Tibial artery (tissue), 4 donors: ENCODE results near the gene APOL2.

Experiments used
- DNase-seq, 2 donors: peaks; one replicate each; pipeline ENCODE4 v3.0.0-alpha.2; 2019
- H3K27ac ChIP-seq, 2 donors: fragments of 200-600 bp; sonication (generic) in 1 of 2; 1 replicate in 1 of 2; 2 replicates in 1 of 2; pipeline ENCODE4 v1.5.1; 2018 to 2019; ENCODE audit warnings: mild to moderate bottlenecking in 1 of 2
- H3K27me3 ChIP-seq, 2 donors: fragments of 200-600 bp; sonication (generic) in 1 of 2; one replicate each; pipeline versions ENCODE4 v1.5.1 to v1.6.0; 2016 to 2019
- H3K36me3 ChIP-seq, 3 donors: fragments of 200-600 bp; sonication (generic) in 2 of 3; one replicate each; pipeline ENCODE4 v1.5.1; 2016 to 2019; ENCODE audit warnings: mild to moderate bottlenecking in 2 of 3
- H3K4me1 ChIP-seq, 4 donors: fragments of 200-600 bp; sonication (generic) in 2 of 4; 1 replicate in 3 of 4; 2 replicates in 1 of 4; pipeline ENCODE4 v1.5.1; 2016 to 2019
- H3K4me3 ChIP-seq, 2 donors: fragments of 200-600 bp; sonication (generic) in 1 of 2; 1 replicate in 1 of 2; 2 replicates in 1 of 2; pipeline ENCODE4 v1.5.1; 2018 to 2019; ENCODE audit warnings: mild to moderate bottlenecking in 2 of 2
- H3K9me3 ChIP-seq, 3 donors: fragments of 200-600 bp; sonication (generic) in 1 of 3; one replicate each; pipeline ENCODE4 v1.5.1; 2016 to 2019
- intact Hi-C: fragments of 100-400 bp; cut with DNase I; formaldehyde crosslinking; loops from one replicate; pipeline ENCODE4 v1.15.0; 2023; ENCODE audit warnings: low total_unique reads
- TF ChIP-seq, protein P1 (sequence below), 2 experiments: fragments of 200-600 bp in 1 of 2; fragments of 450-650 bp in 1 of 2; IDR thresholded peaks; one replicate each; pipeline ENCODE4 v1.5.1; 2017 to 2019; ENCODE audit warnings: antibody characterized with exemption in 2 of 2, mild to moderate bottlenecking in 1 of 2, moderate library complexity in 1 of 2

The APOL2 gene

DNA sequence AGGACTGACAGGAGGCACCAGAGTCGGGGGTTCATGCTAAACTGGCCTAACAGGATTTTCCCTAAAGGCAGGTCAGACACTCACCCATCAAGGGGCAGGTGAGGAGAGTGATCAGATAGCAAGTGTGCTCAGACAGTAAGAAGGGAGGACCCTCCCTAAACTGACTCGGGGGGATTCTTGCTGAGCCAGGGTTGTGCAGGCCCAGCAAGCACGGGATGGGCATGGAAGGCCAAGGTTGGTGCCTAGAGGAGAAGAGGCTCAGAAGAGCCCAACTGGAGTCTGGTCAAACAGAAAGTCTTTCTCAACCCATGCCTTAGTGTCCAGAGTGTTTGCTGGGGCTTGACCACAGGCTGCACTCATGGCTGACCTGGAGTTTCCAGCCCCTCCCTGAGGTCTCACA lies 7.4 kb upstream of the APOL2 start:
- intact Hi-C loops = no loop called here
- DNase-seq = no peak
- Histone ChIP-seq H3K4me3 (no peak overlapping the region), H3K4me1 (peaks cover 0 to 19% (median 18%) of the 10 kb centered on the region in 4 donors), H3K36me3 (no peaks in the 10 kb centered on the region), H3K27me3 (no peaks in the 10 kb centered on the region), H3K27ac (no peak overlapping the region), H3K9me3 (no peaks in the 10 kb centered on the region)
- TF ChIP-seq, protein P1, sequence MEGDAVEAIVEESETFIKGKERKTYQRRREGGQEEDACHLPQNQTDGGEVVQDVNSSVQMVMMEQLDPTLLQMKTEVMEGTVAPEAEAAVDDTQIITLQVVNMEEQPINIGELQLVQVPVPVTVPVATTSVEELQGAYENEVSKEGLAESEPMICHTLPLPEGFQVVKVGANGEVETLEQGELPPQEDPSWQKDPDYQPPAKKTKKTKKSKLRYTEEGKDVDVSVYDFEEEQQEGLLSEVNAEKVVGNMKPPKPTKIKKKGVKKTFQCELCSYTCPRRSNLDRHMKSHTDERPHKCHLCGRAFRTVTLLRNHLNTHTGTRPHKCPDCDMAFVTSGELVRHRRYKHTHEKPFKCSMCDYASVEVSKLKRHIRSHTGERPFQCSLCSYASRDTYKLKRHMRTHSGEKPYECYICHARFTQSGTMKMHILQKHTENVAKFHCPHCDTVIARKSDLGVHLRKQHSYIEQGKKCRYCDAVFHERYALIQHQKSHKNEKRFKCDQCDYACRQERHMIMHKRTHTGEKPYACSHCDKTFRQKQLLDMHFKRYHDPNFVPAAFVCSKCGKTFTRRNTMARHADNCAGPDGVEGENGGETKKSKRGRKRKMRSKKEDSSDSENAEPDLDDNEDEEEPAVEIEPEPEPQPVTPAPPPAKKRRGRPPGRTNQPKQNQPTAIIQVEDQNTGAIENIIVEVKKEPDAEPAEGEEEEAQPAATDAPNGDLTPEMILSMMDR (IDR thresholded peaks at IDR 0.05) = no peak

DNA sequence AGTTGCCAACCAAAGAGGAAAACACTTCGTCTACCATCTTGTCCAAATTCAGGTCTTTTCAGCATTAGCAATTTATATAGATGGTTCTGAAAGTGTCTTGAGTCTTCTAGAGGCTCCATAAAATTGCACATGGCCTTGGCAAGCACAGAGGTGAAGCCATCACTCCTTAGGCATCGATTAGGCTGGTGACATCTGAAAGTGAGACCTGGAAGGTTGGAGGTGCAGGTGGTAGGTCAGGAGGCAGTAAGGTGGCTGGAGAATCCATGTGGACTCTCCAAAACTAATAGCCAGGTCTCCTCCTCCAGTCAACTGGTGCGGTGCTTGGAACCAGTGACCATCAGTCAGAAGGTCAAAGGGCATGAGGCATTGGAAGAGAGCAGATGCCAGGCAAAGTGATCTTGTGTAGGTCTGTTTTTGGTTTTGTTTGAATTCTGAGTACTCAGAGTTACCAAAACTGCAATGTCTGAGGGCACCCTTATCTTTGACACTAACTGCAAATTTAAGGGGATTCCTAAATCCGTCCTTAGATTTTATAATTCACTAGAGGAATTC lies 6.6 kb upstream of the APOL2 start:
- no peak overlapping the region for H3K4me3 ChIP-seq
- H3K27ac ChIP-seq = peak overlapping the region; percentile 37 to 60
- TF ChIP-seq, protein P1 (IDR thresholded peaks at IDR 0.05) = no peak
- H3K27me3 ChIP-seq = no peaks in the 10 kb centered on the region
- H3K36me3 ChIP-seq = no peaks in the 10 kb centered on the region
- peaks cover 0 to 19% (median 18%) of the 10 kb centered on the region in 4 donors for H3K4me1 ChIP-seq
- intact Hi-C loops = no loop called here
- DNase-seq = no peak
- no peaks in the 10 kb centered on the region for H3K9me3 ChIP-seq

DNA sequence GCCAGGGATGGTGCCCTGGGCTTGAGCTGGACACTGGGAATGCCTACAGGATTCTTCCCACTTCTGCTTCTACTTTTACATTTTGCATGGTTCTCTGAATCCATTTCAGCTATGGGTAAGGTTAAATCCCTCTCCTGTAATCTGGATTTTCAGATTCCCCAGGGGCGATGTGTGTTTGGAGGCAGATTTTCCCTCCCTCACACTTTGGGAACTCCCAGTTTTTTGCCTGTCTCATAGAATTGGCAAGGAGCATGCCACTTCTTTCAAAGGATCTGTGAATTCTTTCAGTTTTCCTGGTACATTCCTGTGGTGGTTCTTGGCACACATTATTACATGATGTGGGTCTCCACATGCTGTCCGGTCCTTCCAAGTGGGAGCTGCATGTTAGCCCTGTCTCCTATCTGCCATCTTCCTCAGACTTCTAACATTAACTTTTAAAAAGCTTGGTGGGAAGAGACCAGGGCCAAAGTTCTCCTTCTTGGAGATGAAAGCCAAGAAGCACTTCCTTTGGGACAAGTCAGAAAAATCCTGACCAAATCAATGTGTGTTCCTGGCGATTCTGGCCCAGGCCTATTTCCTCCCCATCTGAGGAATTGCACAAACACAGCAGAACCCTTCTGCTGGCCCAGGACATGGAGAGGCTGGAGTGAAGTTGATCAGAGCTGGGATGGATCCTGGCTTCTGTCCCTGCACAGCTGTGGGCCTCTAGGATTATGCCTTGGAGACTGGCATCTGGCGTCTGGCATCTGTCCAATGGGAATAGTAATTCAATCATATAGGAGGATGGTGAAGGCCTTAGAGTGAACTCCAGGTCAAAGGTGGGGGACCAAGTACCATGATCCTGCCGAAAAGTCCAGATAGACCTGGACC lies 5.4 kb upstream of the APOL2 start:
- Histone ChIP-seq H3K36me3 (no peaks in the 10 kb centered on the region), H3K27me3 (no peaks in the 10 kb centered on the region), H3K4me1 (peaks cover 0 to 23% (median 20%) of the 10 kb centered on the region in 4 donors), H3K9me3 (no peaks in the 10 kb centered on the region), H3K27ac (peak overlapping the region; percentile 37 to 60), H3K4me3 (no peak overlapping the region)
- DNase-seq = peak in 1 of 2 donors; percentile 67
- TF ChIP-seq, protein P1 (IDR thresholded peaks at IDR 0.05) = no peak
- intact Hi-C loops = no loop called here

DNA sequence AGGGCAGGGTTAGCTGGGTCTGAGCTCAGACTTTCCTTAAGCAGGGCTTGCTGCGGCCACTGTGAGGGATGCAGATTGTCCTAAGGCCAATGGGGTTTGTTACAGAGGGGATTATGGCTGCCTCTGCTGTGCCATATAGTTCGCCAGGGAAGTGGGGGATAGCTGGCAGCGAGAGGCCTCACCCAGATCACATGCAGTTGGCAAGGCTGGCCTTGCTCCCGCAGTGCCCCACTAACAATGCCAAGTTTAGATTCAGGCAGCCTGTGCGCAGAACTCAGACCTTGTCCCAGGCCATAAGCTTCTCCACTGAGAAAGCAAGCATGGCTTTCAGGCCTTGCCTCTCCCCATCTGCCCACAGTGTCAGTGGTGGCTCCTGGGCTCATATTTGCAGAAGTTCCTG lies 4.7 kb upstream of the APOL2 start:
- H3K27me3 ChIP-seq = no peaks in the 10 kb centered on the region
- no peak for DNase-seq
- no peak overlapping the region for H3K4me3 ChIP-seq
- TF ChIP-seq, protein P1 (IDR thresholded peaks at IDR 0.05) = no peak
- peaks cover 0 to 26% (median 22%) of the 10 kb centered on the region in 4 donors for H3K4me1 ChIP-seq
- peak overlapping the region; percentile 37 to 60 for H3K27ac ChIP-seq
- no peaks in the 10 kb centered on the region for H3K36me3 ChIP-seq
- intact Hi-C loops = no loop called here
- H3K9me3 ChIP-seq = no peaks in the 10 kb centered on the region

DNA sequence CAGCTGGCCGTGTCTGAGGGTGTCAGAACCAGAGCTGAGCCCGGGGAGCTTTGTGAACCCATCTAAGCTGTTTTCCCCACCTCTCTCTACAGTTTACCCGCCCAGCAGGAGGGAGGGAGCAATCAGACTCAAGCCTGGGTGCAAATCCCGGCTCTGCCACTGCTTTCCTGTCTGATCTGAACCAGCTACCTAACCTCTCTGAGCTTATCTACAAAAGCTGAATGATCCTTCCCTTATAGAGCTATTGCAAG lies 252 bp downstream of the APOL2 start:
- Histone ChIP-seq H3K27me3 (no peaks in the 10 kb centered on the region), H3K9me3 (no peaks in the 10 kb centered on the region), H3K4me3 (peak overlapping the region; percentile 60), H3K36me3 (peaks cover 0 to 13% (median 0%) of the 10 kb centered on the region in 3 donors), H3K4me1 (peaks cover 0 to 53% (median 32%) of the 10 kb centered on the region in 4 donors), H3K27ac (peak overlapping the region; percentile 83 to 87)
- TF ChIP-seq, protein P1 (IDR thresholded peaks at IDR 0.05) = no peak
- intact Hi-C loops = no loop called here
- DNase-seq = no peak
